HG03196 (cell line): ENCODE measurements around the gene TMEM88.

Experiments used
- ATAC-seq: cut with Tn5 transposase; IDR thresholded peaks from one replicate; pipeline ENCODE4 v1.9.1; 2021; ENCODE audit not compliant: unreplicated experiment

Gene TMEM88

DNA sequence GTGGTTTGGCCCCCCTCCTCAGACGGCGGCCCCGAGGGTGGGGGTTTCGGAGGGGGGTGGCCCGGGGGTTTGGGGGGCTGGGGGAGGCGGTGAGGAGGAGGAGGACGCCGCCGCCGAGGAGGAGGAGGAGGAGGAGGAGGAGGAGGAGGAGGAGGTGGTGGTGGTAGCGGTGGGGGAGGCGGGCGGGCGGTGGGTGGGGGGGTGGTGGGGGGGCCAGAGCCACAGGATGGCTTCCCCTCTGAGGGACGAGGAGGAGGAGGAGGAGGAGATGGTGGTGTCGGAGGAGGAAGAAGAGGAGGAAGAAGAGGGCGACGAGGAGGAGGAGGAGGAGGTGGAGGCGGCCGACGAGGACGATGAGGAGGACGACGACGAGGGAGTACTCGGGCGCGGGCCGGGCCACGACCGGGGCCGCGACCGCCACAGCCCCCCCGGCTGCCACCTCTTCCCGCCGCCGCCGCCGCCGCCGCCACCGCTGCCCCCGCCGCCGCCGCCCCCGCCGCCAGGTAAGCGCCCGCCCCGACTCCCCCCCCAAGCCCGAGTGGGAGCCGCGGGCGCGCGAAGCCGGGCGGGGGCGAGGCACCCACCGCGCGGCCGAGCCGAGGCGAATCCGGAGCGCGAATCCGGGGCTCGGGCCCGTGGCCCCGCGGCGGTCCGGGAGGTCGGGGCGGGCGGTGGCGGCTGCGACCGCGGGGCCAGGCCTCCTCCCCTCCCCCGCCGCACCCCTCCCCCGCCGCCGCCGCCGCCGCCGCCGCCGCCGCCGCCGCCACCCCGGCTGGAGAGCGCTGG lies 29.9 kb downstream of the TMEM88 start:
- ATAC-seq: no peak

DNA sequence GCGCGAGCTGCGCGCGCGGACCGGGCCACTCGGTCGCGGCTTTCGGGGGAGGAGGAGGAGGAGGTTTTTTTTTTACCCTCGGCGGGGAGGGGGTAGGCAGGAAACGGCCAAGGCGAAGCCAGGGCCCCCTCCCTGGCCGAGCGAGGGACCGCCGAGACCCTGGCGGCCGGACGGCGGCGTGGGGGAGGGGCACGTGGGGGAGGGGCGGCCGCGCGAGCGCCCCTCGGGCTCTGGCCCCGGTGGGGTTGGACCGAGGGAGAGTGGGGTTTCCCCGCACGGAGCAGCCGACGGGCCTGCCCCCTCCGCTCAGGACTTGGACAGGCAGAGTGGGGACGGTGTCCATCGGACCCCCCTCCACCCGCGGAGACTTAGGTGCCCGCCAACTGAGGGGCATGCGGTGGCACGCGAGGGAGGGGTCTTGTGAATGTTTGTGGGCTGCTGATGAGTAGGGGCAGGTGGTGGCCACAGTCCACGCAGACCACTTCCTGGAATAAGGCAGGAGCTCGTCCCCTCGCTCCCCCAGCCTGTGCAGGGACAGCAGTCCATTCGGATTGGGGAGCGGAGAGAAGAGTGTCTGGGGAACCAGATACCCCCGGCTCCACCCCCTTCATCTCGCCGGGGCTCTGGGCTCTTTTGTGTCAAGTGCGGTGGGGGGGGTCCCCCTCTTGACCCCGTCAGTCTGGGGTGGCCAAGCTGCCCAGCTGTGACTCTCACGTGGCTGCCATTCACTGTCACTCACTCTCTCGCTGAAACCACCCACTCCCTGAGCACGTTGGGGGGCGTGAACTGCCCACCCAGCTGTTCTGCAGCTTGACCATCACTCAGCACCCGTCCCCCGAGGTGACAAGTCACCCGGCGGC lies 30.7 kb downstream of the TMEM88 start:
- ATAC-seq: peak; percentile 31

GRCh38 chr17:7886227-7887037 lies 31.6 kb downstream of the TMEM88 start:
- no peak for ATAC-seq

- ATAC-seq: no peak
Measured at GRCh38 chr17:7887038-7887481, 32.2 kb downstream of the TMEM88 start.

DNA sequence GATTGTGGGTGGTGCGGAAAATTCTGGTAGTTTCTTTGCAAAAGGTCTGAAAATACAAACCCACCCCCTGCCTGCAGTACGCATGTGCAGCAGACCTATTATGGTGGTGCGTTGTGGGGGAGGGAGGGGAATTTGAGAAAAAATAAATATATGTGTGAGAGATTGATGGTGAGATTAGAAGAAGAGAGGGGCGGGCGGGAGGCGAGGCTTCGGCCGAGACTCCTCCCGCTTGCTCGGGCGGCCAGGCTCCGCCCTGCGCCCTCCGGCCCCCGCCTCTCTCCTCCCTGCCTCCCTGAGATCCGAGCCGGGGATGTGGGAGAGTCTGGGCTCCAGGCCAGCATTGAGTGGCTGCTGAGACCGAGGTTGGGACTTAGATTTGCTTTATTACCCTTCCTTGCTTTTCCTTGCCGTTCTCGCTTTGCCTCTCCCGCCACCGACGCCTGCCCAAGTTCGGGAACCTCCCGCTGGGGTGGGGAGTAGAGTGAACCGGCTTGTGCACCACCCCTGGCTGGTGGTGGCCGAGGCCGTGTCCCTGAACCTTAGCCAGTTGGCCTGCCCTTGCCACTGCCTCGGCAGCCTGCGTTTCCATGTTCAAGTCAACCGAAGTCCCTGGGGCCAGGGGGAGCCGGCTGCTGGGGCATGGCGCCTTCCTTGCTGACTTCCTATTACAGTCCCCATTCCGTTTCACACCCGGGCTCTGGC lies 32.8 kb downstream of the TMEM88 start:
- ATAC-seq: peak; percentile 53

DNA sequence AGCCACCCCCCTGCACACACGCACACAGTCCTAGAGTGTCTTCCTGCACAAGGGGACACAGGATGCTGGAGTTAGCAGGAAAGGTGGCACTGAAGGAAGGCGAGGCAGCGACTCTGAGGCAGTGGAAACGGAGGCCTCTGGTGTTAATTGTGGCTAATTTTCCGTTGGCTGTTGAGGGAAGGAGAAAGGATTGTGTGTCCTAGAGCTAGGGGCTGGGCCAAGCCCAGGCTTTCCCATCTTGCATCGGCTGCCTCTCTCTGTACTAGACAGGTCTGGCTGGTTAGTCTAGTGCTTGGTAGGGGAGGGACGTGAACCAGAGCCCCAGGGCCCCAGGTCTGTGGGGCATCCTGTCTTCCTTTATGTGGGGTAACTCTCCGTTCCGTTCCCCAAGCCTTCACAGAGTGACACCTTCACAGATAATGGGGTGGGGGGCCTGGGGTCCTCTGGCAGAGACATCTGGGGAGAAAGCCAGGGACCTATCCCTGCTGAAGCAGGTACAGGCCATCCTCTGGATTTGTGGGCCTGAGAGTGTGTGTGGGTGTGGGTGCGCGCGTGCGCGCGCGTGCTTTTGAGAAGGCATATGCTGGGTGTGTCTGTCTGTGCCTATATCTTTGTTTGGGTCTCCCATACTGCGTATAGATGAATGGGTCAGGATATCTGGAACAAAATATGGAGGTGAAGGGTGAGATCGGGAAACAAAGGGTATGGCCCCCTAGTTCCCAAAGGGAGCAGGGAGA lies 33.5 kb downstream of the TMEM88 start, which contains the start of gene CHD3:
TSS of gene CHD3 (plus strand) at position 606 of the 737 bp plus-strand sequence. CDS start 212 bp downstream, outside the sequence.
- ATAC-seq: no peak

- ATAC-seq: no peak
Measured at GRCh38 chr17:7889166-7889955, 34.5 kb downstream of the TMEM88 start.

DNA sequence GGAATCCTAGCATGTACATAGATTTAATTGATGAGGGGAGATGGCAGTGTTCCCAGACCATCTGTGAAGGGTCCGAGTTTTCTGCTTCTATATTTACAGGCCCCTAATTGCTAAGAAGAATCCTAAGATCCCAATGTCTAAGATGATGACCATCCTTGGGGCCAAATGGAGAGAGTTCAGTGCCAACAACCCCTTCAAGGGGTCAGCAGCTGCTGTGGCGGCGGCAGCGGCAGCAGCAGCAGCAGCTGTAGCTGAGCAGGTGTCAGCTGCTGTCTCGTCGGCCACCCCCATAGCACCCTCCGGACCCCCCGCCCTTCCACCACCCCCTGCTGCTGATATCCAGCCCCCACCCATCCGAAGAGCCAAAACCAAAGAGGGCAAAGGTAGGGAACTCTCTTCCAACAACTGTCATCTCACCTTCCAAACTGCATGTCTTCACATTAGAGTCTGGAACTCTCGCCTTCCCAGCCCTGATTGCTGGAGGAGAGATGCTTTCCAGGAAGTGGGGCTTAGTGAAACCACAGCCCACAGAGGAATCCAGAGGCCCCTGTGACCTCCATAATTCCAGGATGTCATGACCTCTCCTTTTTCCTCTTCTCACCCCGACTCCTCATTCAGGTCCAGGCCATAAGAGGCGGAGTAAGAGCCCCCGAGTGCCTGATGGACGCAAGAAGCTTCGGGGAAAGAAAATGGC lies 38.5 kb downstream of the TMEM88 start:
- no peak for ATAC-seq

DNA sequence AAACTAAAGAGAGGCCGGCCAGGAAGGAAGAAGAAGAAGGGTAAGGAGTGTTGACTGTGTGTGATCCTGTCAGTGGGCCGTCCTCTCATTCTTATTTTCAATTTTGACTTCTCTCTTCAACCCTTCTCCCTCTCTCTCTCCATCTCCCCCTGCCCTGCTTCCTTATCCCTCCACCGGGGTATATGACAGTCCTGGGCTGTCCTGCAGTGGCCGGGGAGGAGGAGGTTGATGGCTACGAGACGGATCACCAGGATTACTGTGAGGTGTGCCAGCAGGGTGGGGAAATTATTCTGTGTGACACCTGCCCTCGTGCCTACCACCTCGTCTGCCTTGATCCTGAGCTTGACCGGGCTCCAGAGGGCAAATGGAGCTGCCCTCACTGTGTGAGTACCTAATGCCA lies 39.4 kb downstream of the TMEM88 start:
- ATAC-seq: no peak

GRCh38 chr17:7894866-7895265 lies 40.0 kb downstream of the TMEM88 start:
- no peak for ATAC-seq

- ATAC-seq: no peak
Measured at GRCh38 chr17:7897090-7897489, 42.2 kb downstream of the TMEM88 start.

DNA sequence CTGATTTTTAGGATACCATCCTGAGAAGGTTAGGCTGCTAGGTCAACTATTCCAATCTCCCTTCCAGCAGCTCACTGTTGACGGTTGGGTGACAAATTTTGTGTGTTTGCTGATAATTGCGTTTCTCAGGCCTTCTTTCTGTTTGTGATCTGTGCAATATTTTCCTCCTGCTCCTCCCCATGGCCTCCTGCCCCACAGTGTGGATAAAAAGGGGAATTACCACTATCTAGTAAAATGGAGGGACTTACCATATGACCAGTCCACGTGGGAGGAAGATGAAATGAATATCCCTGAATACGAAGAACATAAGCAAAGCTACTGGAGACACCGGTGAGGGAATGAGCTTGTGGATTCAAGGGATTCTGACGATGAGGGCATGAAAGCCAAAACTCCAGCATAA lies 42.9 kb downstream of the TMEM88 start:
- no peak for ATAC-seq

DNA sequence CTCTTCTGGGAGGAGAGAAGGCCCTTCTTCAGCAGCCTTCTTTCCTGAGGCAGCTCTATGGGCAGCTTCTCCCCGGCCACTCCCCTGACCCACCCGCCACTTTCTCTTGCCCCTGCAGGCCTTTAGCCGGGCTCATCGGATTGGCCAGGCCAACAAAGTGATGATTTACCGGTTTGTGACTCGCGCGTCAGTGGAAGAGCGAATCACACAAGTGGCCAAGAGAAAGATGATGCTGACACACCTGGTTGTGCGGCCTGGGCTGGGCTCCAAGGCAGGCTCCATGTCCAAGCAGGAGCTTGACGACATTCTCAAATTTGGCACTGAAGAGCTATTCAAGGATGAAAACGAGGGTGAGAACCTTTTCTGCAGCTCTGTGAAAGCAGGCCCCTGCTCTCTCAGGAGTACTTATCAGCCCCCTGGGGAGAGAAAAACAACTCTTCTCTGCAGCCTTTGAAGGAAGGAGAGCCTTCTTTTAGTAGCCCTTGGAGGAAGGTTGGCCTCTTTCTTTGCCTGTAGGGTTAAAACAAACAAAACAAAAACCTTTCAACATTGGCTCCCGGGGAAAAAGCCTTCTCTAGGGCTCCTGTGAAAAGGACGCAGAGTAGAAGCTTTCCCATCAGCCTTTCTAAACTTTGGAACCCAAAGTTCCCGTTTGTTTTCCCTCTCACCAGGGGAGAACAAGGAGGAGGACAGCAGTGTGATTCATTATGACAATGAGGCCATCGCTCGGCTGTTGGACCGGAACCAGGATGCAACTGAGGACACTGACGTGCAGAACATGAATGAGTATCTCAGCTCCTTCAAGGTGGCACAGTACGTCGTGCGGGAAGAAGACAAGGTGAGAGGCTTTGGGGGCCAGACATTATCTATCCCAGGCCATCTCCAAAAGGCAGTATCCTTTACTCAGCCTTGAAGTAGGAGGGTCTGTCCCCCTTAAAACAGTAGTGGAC lies 48.6 kb downstream of the TMEM88 start:
- ATAC-seq: no peak
